ENCODE results near the gene GID8.

GID8 gene

DNA sequence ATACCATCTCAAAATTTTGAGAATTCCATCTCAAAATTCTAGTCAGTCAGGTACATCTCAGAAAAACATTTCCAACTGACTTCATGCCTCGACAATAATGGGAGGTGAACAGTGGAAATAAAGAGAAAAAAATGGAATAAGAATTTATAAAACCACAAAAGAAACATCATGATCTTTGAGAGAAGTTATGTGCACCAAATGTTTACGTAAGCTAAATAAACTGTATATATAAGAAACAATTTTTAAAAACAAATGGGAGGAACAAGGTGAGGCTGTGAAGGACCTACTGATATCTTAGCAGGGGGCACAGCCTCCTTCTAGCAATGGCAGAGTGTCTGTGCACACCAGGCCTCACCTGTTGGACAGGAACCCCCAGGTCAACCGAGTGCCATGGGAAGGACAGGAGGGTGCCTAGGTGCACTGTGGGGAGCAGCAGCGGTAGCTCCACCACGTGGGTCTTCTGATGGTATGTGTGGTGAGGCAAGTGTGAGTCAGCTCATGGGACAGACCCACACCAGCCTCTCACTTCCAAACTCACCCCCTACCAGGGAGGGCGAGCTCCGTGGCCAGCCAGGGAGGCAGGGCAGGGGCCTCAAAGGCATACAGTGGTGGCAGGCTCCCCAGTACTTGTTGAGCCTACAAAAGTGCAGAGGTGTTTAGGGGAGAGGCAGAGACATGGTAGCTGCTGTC is 34.9 kb upstream of the GID8 start:
- no peak for DNase-seq (ENCODE audit: low spot score)

DNA sequence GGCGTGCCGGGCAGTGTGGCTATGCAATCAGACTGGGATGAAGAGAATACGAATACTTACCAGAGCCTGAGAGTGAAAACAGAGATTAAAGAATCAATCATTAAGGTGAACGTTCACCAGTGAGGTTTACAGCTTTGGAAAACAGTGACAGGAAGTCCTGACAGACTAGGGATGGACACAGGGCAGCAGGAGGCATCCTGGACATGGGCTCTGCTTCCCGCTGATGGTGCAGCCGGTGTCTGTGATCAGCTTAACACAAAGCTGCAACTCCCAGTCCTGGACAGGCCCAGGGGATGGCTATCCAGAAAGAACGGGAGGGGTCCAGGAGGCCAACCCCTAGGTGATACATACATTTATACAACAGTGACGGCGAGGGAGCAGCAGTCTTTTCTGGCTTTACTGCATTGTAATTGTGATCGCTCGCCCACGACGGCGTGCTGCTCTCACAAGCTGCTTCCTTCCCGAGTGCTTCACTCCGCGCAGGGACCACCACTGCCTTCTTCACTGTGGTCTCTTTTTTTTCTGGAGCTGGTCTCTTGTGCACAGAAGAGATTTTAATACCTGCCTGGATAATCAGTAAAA is 32.3 kb upstream of the GID8 start:
- DNase-seq (ENCODE audit: low spot score), result no peak

DNA sequence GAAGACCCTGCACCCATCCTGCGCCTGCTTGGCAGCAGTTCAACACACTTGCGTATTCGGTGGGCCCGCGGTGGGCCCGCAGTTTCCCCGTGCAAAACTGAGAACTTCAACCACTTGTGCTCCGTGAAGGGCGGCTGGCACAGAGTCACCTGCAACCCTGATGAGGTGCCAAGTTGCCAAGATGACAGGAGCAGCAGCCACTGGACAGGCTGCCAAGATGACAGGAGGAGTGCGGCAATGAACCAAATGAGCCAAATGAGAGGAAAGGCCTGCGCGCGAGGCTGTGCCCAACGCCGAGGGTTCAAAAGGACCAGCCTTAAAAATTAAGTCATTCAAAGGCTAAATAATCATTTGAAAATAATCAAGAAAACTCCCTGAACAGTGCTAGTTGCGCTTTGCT is 31.7 kb upstream of the GID8 start:
- DNase-seq (ENCODE audit: low spot score), result peak; percentile 41

DNA sequence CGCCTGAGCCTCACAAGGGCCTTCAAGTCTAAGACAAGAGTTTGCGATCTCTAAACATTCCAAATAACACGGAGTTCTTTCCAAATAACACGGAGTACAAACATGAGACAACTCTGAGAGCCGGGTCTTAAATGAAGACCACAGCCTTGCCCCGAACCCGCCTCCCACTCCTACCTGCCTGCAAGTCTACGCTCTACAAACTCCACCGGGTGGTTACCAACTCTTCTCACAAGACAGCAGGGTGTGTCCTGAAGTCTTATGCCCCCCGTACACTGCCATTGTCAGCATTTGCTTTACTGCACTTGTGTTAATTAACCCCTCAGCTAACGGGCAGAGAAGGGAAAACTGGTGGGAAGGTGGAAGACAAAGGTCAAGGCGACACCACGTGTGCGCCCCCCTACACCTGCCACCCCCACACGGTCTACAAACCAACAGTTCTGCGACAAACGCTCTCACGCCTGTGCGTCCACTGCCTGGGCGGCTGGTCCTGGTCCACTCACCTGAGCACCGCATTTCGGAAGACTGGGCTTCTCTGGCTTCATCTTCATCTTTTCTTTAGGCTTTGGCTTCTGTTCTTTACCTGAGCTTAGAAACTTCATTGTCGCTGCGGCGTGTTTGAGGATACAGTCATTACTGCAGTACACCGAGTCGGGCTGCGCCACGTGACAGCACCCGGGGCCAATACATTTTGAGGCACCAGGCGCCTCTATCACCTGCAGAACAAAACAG is 31.1 kb upstream of the GID8 start:
- DNase-seq (ENCODE audit: low spot score), result no peak

DNA sequence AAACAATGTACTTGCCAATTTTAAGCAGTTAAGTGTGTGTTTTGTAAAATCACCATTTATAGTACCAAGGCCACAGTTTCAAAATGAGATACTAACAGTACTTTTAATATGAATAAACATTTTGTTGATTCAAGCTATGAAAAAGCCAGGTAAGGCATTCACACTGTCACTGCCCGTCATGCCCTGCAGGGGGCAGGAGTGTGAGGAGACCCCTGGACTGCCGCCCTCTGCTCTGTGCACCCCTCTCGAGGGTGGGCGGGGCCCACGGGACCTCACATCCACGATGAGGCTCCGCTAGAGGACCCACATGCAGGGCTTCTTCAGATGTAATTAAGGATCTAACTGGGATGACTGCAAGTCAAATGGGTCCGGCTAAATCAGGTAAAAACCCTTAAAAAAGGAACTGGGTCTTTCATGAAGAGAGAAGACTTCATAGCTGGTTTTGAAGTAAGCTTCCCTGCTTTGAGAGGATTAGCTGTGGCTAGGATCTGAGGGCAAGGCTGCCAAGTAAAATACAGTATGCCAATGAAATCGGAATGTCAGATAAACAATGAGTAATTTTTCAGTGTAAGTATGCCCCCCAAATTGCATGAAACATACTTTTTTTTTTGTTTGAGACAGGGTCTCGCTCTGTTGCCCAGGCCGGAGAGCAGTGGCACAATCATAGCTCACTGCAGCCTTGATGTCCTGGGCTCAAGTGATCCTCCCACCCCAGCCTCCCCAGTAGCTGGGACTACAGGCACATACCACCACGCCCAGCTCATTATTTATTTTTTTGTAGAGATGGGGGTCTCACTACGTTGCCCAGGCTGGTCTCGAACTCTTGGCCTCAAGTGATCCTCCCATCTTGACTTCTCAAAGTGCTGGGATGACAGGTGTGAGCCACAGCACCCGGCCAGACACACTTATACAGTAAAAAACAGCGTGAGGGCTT is 30.3 kb upstream of the GID8 start:
- no peak for DNase-seq (ENCODE audit: low spot score)

DNA sequence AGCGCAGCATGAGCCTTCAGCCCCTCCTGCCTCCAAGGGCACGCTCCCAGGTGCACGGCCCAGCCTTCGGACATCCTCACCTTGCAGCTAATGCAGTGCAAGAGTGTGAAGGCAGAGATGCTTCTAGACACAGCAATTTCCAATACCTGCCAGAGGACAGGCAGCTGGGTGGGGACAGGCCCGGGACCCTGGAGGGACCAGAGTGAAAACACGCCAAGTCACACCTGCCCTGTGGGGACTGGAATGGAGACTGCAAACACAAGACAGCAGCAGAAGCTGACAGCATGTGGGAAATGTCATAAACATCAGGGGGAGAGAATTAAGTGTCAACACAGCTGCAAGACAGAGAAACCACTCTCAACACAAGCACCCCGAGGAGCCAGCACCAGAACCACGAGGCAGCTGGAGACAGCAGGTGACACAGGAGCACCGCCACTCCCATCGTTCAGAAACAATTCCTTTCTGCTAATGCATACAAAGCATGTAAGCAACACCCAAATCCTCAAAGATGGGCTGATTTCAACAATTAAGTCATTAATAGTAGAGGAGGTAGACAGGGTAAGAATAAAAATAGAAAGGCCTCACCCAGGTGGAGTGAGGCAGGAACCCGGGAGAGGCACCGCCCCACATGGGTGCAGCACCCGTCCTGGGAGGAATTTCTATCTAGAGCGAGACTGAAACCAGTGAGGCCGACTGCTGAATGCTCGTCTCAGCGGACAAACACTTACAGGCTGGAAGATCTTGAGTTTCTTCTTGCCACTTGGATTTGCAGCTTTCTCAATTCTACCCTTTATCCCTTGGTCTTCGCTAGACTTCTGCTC is 28.8 kb upstream of the GID8 start:
- no peak for DNase-seq (ENCODE audit: low spot score)

DNA sequence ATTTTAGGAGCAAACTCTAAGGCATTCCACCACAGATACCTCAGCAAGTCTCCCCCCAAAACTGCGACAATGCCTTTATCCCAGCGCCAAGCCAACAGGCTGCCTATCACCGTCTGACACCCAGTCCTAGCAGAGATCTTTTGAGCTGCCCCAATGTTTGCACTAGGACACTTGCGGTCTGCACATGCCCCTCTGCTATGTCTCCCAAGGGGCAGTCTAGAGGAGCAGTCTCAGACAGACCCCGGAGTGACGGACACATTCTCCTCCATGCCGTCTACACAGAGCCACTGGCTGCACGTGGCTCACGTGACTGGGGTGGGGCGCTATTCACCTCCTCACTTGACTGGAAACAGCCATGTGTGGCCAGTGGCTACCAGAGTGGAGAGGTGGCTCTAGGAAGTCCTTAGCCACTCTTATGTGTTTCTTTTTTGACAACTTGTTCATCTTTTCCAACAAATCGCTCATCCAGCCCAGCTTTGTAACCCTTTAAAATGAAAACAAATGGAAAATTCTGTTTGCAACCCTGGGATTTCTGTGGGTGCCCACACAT is 27.7 kb upstream of the GID8 start:
- DNase-seq (ENCODE audit: low spot score), result no peak

DNA sequence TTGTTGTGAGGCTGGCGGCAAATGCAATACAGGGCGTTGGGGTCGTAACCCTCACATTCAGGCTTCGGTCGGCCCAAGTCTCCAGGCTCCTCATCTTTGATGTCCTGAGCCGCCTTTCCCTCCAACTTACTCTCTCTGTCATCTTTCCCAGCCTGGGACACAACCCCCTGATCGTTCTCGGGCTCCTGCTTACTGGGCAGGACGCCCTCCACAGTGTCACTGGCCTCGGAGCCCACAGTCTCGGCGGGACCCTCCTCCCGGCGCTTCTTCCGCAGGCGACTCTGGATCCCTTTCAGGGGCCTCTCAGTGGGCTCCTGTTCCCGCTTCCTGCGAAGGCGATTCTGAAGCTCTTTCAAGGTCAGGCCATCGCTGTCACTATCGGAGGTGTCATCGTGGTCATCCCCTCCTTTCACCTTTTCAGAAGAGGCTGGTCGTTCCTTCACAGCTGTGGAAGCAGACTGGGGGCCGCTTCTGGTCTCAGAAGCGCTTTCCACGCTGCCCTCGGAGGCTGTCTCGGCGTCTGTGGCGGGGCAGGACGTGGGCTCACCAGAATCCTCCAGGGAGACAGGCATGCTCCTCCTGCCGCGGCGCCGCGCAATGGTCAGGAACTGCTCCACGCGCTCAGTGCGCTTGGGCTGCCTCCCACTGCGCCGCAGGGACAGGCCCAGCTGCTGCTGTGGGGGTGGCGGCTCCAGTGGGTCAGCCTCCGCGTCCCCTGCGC is 27.0 kb upstream of the GID8 start:
- DNase-seq (ENCODE audit: low spot score), result no peak

DNA sequence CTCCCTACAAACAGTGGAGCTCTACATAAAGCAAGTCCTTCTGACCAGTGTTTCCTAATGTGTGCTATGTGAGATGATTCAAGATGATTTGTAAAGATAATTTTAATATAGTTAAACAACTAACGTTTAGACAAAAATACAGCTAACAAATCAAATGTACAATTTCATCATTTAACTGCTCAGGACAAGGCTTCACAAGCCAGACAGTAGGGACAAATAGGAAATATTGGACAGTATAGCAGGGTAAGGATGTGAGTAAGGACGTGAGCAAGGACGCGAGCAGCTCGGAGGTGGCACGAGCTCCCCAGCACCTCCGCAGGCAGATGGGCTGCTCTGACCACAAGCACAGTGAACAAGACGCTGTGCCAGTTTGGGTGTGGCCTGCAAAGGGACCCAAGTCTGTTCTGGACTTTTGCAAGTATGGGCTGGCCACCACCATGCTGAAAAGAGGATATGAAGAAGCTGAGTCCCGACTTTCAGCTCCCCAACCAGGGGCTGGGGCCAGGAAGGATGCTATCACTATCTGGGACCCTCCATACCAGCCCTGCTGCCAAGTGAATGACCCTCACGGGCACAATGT is 26.2 kb upstream of the GID8 start:
- DNase-seq (ENCODE audit: low spot score), result no peak

DNA sequence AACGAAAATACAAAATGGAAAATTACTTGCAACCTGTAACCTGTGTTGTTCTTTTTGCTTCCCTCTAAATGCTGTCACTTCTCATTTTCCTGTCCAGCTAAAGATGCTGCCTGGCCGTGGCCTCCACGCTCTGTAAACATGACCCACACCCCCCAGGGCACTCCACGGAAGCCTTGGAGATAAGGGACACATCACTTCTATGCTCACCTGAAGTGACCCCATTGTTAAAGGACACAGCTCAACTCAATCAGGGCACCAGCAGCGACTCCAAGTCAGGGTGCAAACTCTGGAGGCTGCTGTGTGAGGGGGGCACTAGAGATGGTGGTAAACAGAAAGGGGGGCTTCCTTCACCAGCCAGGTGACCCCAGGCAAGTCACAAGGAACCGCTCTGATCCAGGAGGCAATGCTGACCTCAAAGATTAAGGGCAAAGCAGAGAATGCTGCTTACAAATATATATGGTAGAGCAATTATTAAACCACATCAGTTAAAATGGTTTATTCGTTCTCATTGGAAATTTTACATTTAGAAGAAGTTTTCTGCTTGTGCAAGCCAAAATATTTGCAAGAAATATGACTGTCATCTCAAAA is 24.8 kb upstream of the GID8 start:
- no peak for DNase-seq (ENCODE audit: low spot score)

DNA sequence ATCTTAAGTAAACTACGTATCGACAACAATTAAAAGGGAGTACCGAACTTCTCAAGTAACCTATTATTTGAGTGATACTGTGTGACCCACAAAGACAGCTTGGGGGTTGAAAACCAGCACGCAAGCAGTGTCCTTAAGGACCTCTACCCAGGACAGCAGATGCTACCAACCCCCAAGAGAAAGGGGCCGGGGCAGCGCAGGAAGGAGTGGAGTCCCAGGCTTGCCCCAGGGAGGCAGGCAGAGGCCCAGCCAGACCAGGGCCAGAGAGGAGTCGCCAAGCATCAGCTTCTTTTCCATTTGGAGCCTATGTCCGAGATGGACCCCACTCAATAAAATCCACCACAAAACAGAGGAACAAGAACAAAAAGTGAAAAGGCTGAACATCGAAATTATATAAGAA is 23.5 kb upstream of the GID8 start:
- DNase-seq (ENCODE audit: low spot score), result no peak

DNA sequence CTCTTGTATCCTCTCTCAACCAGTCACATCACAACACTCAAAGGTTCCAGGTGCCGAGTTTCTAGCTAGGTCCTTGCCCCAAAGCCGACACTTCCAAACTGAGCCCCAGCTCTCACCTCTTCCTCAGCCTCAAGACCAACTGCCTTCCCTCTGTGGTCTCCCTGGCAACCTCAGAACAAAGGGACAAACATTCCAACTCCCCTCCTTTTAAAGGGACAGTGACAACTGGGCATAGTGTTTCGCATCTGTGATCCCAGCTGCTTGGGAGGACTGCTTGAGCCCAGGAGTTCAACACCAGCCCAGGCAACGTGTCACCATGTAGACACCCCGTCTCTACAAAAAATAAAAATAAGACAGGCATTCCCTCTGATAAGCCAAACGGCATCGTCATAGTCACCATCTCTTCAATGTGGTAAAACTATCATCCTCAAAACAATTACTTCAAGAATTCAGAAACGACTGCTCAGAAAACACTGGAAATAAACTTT is 22.9 kb upstream of the GID8 start:
- peak; percentile 83 for DNase-seq (ENCODE audit: low spot score)

DNA sequence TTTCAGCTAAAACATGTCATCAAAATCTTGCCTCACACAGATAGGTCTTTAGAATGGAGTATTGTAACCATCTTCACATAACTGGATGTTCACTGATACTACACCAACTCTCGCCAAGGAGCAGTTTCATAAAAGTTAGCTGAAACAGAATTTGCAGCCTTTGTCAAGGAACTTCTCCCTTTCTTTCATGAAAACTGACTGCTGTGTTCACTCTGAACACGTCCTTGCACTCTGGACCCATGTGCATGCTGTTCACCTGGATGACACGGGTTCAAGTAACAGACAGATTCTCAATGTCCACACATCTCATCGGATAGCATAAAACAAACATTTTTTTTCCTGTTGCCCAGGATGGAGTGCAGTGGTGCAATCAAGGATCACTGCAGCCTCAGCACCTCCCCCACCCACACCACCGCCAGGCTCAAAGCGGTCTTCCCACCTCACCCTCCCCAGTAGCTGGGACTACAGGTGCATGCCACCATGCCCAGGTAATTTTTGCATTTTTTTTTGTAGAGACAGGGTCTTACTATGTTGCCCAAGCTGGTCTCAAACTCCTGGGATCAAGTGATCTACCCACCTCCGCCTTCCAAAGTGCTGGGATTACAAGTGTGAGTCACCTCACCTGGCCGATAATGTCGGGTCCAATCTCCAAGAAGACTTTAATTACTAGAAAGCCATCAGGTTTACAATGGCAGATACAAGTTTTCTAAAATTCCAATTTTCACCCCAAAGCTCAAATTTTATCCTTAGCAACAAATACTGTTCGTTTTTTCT is 21.1 kb upstream of the GID8 start:
- no peak for DNase-seq (ENCODE audit: low spot score)

DNA sequence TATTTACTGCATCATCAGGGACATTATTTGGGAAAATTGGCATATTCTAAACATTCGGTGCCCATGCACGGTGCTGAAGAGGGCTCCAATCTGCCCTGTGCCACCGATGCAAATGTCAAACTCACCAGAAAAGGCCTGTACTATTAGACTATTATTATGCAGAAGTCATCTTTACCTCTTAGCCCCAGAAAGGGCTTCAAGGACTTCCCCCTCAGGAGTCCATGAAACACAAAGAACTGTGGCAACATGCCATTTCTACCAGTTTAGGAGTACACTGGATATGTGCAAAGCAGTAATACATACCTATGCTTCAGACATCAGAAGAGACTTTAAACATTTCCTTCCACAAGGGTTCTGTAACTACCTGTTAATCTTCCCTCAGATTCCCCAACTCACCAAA is 20.2 kb upstream of the GID8 start:
- DNase-seq (ENCODE audit: low spot score), result no peak

DNA sequence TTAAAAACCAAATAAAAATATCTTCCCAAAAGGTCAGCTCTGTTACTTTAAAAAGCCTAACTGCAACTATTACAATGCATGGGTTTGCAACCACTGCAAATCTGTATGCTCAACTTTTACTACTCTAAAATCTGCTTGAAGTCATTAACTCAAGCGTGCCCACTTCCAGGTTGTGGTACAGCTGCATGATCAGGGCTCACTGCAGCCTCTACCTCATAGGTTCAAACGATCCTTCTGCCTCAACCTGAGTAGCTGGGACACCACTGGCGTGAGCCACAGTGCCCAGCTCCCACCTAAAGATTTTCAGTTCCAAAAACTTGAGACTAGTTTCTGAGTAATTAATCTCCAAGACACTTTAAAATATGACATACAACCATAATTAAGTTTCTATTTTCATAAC is 19.8 kb upstream of the GID8 start:
- DNase-seq (ENCODE audit: low spot score), result no peak

DNA sequence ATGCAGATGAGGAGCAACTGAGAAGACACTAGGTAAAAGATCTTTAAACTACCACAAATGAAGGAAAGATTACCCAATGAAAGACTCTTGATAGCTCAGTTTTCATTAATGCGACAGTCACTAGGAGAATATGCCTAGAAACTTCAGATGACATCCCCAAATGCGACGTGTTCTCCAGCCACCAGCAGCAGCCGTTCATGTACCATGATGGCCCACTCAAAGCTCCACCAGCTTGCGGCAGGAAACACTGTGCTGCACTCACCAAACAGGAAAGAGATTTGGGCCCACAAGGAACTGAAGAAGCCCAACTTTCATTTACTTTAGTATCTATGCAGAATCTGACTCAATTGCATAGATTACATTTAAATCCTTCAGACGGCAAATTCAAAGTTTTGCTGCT is 19.1 kb upstream of the GID8 start:
- no peak for DNase-seq (ENCODE audit: low spot score)

DNA sequence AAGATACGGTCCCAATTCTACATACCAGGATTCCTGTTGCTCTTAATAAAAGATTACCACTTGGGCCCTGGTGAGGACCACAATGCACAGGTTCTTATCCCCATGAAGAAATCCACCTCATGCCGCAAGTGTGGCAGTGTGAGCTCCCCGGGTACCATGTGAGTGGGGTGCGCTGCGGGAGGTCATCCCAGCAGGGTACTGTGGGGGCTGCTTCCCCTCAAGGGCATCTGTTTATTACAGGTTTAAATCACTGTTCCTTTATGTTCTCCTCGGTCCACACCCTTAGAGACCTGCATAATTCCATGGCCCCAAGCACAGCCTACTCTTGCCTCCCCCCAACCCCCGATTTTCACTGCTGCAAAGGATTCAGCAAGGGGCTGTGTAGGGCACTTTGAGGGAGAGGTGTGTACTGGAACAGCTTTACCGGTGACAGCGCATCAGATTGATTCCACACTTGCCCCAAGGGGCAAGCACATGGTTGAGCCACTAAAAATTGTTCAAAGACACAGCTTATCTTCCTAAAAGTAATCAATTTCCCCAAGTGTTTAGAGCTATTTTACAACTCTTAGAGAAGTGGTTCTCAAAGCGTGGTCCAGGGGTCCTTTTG is 17.8 kb upstream of the GID8 start:
- no peak for DNase-seq (ENCODE audit: low spot score)

DNA sequence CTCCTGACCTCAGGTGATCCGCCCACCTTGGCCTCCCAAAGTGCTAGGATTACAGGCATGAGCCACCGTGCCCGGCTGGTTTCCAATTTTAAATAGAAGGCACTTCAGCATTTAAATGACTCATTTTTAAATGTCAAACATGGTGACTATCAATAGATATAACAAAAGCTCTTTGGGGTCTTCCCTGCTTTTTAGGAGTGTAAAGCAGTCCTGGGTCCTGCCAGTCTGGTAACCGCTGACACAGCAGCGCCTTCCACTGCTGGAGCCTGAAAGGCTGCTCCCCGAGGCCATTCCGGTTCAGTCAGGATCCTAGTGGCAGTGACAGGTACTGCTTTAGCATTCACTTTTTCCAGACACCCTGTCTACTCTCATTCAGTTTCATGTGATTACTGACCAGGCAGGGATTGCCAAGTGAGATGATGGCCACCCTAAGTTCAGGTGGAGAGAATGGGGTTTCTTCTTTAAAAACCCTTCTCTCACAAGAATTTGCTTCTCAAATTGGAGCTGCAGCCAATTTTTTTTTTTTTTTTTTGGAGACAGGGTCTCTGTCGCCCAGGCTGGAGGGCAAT is 16.7 kb upstream of the GID8 start:
- DNase-seq (ENCODE audit: low spot score), result no peak

Measured in Ammon's horn (tissue), 1 donor.